ENCODE results near the gene WWOX.

Gene WWOX

GRCh38 chr16:78543023-78543422 lies 443.6 kb downstream of the WWOX start:
- H3K4me1 Mint-ChIP-seq, result no peaks in the 10 kb centered on the region
- no peak overlapping the region for H3K27ac Mint-ChIP-seq
- no peak overlapping the region for H3K4me3 Mint-ChIP-seq
- peaks cover 5% of the 10 kb centered on the region for H3K36me3 Mint-ChIP-seq
- peaks cover 4% of the 10 kb centered on the region for H3K9me3 Mint-ChIP-seq
- no peaks in the 10 kb centered on the region for H3K27me3 Mint-ChIP-seq

GRCh38 chr16:78549366-78549765 lies 449.9 kb downstream of the WWOX start:
- peaks cover 5% of the 10 kb centered on the region for H3K36me3 Mint-ChIP-seq
- peaks cover 15% of the 10 kb centered on the region for H3K4me1 Mint-ChIP-seq
- no peak overlapping the region for H3K27ac Mint-ChIP-seq
- H3K4me3 Mint-ChIP-seq, result no peak overlapping the region
- peaks cover 4% of the 10 kb centered on the region for H3K9me3 Mint-ChIP-seq
- no peaks in the 10 kb centered on the region for H3K27me3 Mint-ChIP-seq

GRCh38 chr16:78551487-78552085 lies 452.1 kb downstream of the WWOX start:
- Mint-ChIP-seq H3K36me3 (peaks cover 2% of the 10 kb centered on the region), H3K9me3 (no peaks in the 10 kb centered on the region), H3K4me3 (no peak overlapping the region), H3K27me3 (no peaks in the 10 kb centered on the region), H3K4me1 (peaks cover 15% of the 10 kb centered on the region), H3K27ac (no peak overlapping the region)

GRCh38 chr16:78552106-78552675 lies 452.7 kb downstream of the WWOX start:
- Mint-ChIP-seq H3K4me3 (no peak overlapping the region), H3K27ac (no peak overlapping the region), H3K36me3 (peaks cover 2% of the 10 kb centered on the region), H3K4me1 (peaks cover 15% of the 10 kb centered on the region), H3K27me3 (no peaks in the 10 kb centered on the region), H3K9me3 (no peaks in the 10 kb centered on the region)

- Mint-ChIP-seq H3K27me3 (no peaks in the 10 kb centered on the region), H3K4me3 (no peak overlapping the region), H3K9me3 (no peaks in the 10 kb centered on the region), H3K27ac (no peak overlapping the region), H3K36me3 (peaks cover 2% of the 10 kb centered on the region), H3K4me1 (peaks cover 15% of the 10 kb centered on the region)
These were observed 453.3 kb downstream of the WWOX start for GRCh38 chr16:78552716-78553115.

- H3K4me3 Mint-ChIP-seq, result no peak overlapping the region
These were observed 454.0 kb downstream of the WWOX start for GRCh38 chr16:78553268-78554039.

GRCh38 chr16:78556421-78556820 lies 457.0 kb downstream of the WWOX start:
- no peaks in the 10 kb centered on the region for H3K9me3 Mint-ChIP-seq
- H3K4me3 Mint-ChIP-seq, result no peak overlapping the region
- no peak overlapping the region for H3K27ac Mint-ChIP-seq
- peaks cover 14% of the 10 kb centered on the region for H3K4me1 Mint-ChIP-seq
- no peaks in the 10 kb centered on the region for H3K27me3 Mint-ChIP-seq
- peaks cover 2% of the 10 kb centered on the region for H3K36me3 Mint-ChIP-seq

More at GRCh38 chr16:78553268-78554039, 454.0 kb downstream of the WWOX start:
- Mint-ChIP-seq H3K27me3 (no peaks in the 10 kb centered on the region), H3K4me1 (peaks cover 15% of the 10 kb centered on the region), H3K27ac (no peak overlapping the region), H3K36me3 (peaks cover 2% of the 10 kb centered on the region), H3K9me3 (no peaks in the 10 kb centered on the region)

GRCh38 chr16:78560997-78561396 lies 461.5 kb downstream of the WWOX start:
- Mint-ChIP-seq H3K4me1 (peaks cover 4% of the 10 kb centered on the region), H3K27me3 (no peaks in the 10 kb centered on the region), H3K9me3 (peaks cover 5% of the 10 kb centered on the region), H3K4me3 (no peak overlapping the region), H3K36me3 (peaks cover 7% of the 10 kb centered on the region), H3K27ac (no peak overlapping the region)

GRCh38 chr16:78562111-78562510 lies 462.7 kb downstream of the WWOX start:
- no peak overlapping the region for H3K27ac Mint-ChIP-seq
- H3K4me1 Mint-ChIP-seq, result peaks cover 15% of the 10 kb centered on the region
- peaks cover 7% of the 10 kb centered on the region for H3K36me3 Mint-ChIP-seq
- no peaks in the 10 kb centered on the region for H3K27me3 Mint-ChIP-seq
- no peak overlapping the region for H3K4me3 Mint-ChIP-seq
- peaks cover 5% of the 10 kb centered on the region for H3K9me3 Mint-ChIP-seq

GRCh38 chr16:78562650-78563049 lies 463.2 kb downstream of the WWOX start:
- Mint-ChIP-seq H3K9me3 (peaks cover 5% of the 10 kb centered on the region), H3K27ac (no peak overlapping the region), H3K4me1 (peaks cover 15% of the 10 kb centered on the region), H3K27me3 (no peaks in the 10 kb centered on the region), H3K36me3 (peaks cover 7% of the 10 kb centered on the region), H3K4me3 (no peak overlapping the region)

GRCh38 chr16:78563905-78564304 lies 464.5 kb downstream of the WWOX start:
- H3K27ac Mint-ChIP-seq, result no peak overlapping the region
- H3K36me3 Mint-ChIP-seq, result peaks cover 9% of the 10 kb centered on the region
- no peaks in the 10 kb centered on the region for H3K27me3 Mint-ChIP-seq

GRCh38 chr16:78566397-78567073 lies 467.1 kb downstream of the WWOX start:
- peaks cover 15% of the 10 kb centered on the region for H3K4me1 Mint-ChIP-seq
- H3K4me3 Mint-ChIP-seq, result no peak overlapping the region

More at GRCh38 chr16:78563905-78564304, 464.5 kb downstream of the WWOX start:
- Mint-ChIP-seq H3K4me1 (peaks cover 15% of the 10 kb centered on the region), H3K9me3 (peaks cover 5% of the 10 kb centered on the region), H3K4me3 (no peak overlapping the region)

GRCh38 chr16:78570399-78571141 lies 471.1 kb downstream of the WWOX start:
- H3K27me3 Mint-ChIP-seq, result no peaks in the 10 kb centered on the region
- H3K4me1 Mint-ChIP-seq, result peaks cover 12% of the 10 kb centered on the region
- peaks cover 4% of the 10 kb centered on the region for H3K9me3 Mint-ChIP-seq
- peaks cover 14% of the 10 kb centered on the region for H3K36me3 Mint-ChIP-seq
- no peak overlapping the region for H3K4me3 Mint-ChIP-seq
- H3K27ac Mint-ChIP-seq, result no peak overlapping the region

More at GRCh38 chr16:78566397-78567073, 467.1 kb downstream of the WWOX start:
- Mint-ChIP-seq H3K27ac (no peak overlapping the region), H3K9me3 (peaks cover 5% of the 10 kb centered on the region), H3K36me3 (peaks cover 11% of the 10 kb centered on the region), H3K27me3 (no peaks in the 10 kb centered on the region)

- H3K9me3 Mint-ChIP-seq, result peaks cover 4% of the 10 kb centered on the region
- no peak overlapping the region for H3K4me3 Mint-ChIP-seq
- H3K27me3 Mint-ChIP-seq, result no peaks in the 10 kb centered on the region
- H3K4me1 Mint-ChIP-seq, result peaks cover 6% of the 10 kb centered on the region
- no peak overlapping the region for H3K27ac Mint-ChIP-seq
- peaks cover 14% of the 10 kb centered on the region for H3K36me3 Mint-ChIP-seq
These were observed 472.0 kb downstream of the WWOX start for GRCh38 chr16:78571434-78571833.

- no peak overlapping the region for H3K4me3 Mint-ChIP-seq
- peaks cover 5% of the 10 kb centered on the region for H3K4me1 Mint-ChIP-seq
- no peak overlapping the region for H3K27ac Mint-ChIP-seq
- H3K9me3 Mint-ChIP-seq, result peaks cover 4% of the 10 kb centered on the region
- H3K27me3 Mint-ChIP-seq, result no peaks in the 10 kb centered on the region
- peaks cover 14% of the 10 kb centered on the region for H3K36me3 Mint-ChIP-seq
These were observed 472.5 kb downstream of the WWOX start for GRCh38 chr16:78571898-78572358.

All from activated naive CD4-positive, alpha-beta T cell treated with anti-CD3 and anti-CD28 coated beads, Interleukin-2, amount 50 U/mL, for 24 hours (primary cell).